Measurements from ENCODE around the gene C9orf40. TPM values are rescaled to one million over a fixed set of nuclear protein-coding genes. Genes with fewer than 3 reads are reported as not detected.

The C9orf40 gene
- total RNA-seq, 1 experiment from 2014 or later: 12.8 TPM

- Histone ChIP-seq H3K9ac (ENCODE audit: low read length) (no peak overlapping the region), H2AFZ (ENCODE audit: low read depth, low read length, poor library complexity, severe bottlenecking) (no peak overlapping the region), H3K36me3 (ENCODE audit: control insufficient read depth in 1 of 2, insufficient read depth in 2 of 2, low read length in 2 of 2) (no peaks in the 10 kb centered on the region), H3K4me1 (ENCODE audit: control insufficient read depth in 1 of 2, insufficient read depth in 2 of 2, low read length in 2 of 2) (no peaks in the 10 kb centered on the region), H3K27ac (ENCODE audit: low read depth, low read length) (no peak overlapping the region), H3K27me3 (ENCODE audit: insufficient read depth, low read length) (no peaks in the 10 kb centered on the region), H3K9me3 (ENCODE audit: control insufficient read depth in 1 of 2, insufficient read depth in 1 of 2, low read depth in 1 of 2, low read length in 2 of 2) (no peaks in the 10 kb centered on the region), H3K79me2 (ENCODE audit: insufficient read depth, low read length) (no peaks in the 10 kb centered on the region), H3K4me3 (replicated peaks in 1 of 2; ENCODE audit: low read depth in 1 of 2, low read length in 2 of 2) (no peak overlapping the region), H4K20me1 (ENCODE audit: insufficient read depth) (no peaks in the 10 kb centered on the region), H3K9me2 (ENCODE audit: insufficient read depth) (no peaks in the 10 kb centered on the region), H3K4me2 (ENCODE audit: low read length) (no peak overlapping the region)
- ATAC-seq (no peak), DNase-seq (ENCODE audit: low read depth, low spot score) (no peak)
- intact Hi-C loops (cut with micrococcal nuclease): no loop called here
- no peak for TF ChIP-seq ELF1 (IDR thresholded peaks at IDR 0.05; ENCODE audit: borderline replicate concordance, low read depth)
- no peak for TF ChIP-seq JUND (IDR thresholded peaks at IDR 0.05)
- RAD21 ChIA-PET (ENCODE audit: low non-redundant PET in 1 of 2, low total read pairs in 2 of 2, uncharacterized antibody in 2 of 2, unreplicated experiment in 2 of 2): no interaction called here
- POLR2A ChIA-PET: no interaction called here
- no TSS peak for BruUV-seq (replicated peaks)
- CTCF ChIA-PET: no interaction called here
Observed at GRCh38 chr9:74901001-74901400, 51.7 kb downstream of the C9orf40 start.

Other genes with a start within 250 kb of the C9orf40 start
- 0.44 TPM for gene TRPM6, start 65.0 kb downstream of the C9orf40 start, total RNA-seq (2021; ENCODE audit: unreplicated experiment)
- gene CARNMT1, start 75.4 kb upstream of the C9orf40 start, total RNA-seq (2021; ENCODE audit: unreplicated experiment): 24.9 TPM
- gene NMRK1, start 135.2 kb upstream of the C9orf40 start, total RNA-seq (2021; ENCODE audit: unreplicated experiment): 7.8 TPM
- gene OSTF1, start 135.6 kb upstream of the C9orf40 start, total RNA-seq (2021; ENCODE audit: unreplicated experiment): 20.7 TPM

All from HCT116 (cell line).